Esophagus muscularis mucosa (tissue), 4 donors: ENCODE results near the gene CD2AP. TPM values are rescaled to one million over a fixed set of nuclear protein-coding genes. Genes with fewer than 3 reads are reported as not detected.

ENCODE experiments used
- DNase-seq: peaks from one replicate; pipeline ENCODE4 v3.0.0-alpha.2; 2017; ENCODE audit errors: extremely low spot score
- H3K27ac ChIP-seq, 4 donors: fragments of 200-600 bp; sonication (generic); replicated peaks in 1 of 4; 1 replicate in 3 of 4; 2 replicates in 1 of 4; pipeline ENCODE4 v1.5.1; 2016 to 2019; ENCODE audit warnings: mild to moderate bottlenecking in 1 of 4
- H3K27me3 ChIP-seq, 4 donors: fragments of 200-600 bp; sonication (generic); one replicate each; pipeline versions ENCODE4 v1.5.1 to v1.6.0; 2016 to 2019
- H3K36me3 ChIP-seq, 4 donors: fragments of 200-600 bp; sonication (generic); one replicate each; pipeline ENCODE4 v1.5.1; 2016 to 2019
- H3K4me1 ChIP-seq, 4 donors: fragments of 200-600 bp; sonication (generic); one replicate each; pipeline ENCODE4 v1.5.1; 2016 to 2019
- H3K4me3 ChIP-seq, 4 donors: fragments of 200-600 bp; sonication (generic); 1 replicate in 2 of 4; 2 replicates in 2 of 4; pipeline ENCODE4 v1.5.1; 2016 to 2019; ENCODE audit warnings: mild to moderate bottlenecking in 4 of 4, moderate library complexity in 1 of 4
- H3K9me3 ChIP-seq, 4 donors: fragments of 200-600 bp; sonication (generic); 1 replicate in 3 of 4; 2 replicates in 1 of 4; pipeline ENCODE4 v1.5.1; 2016 to 2019
- EP300 ChIP-seq: sonication (generic); formaldehyde crosslinking; IDR thresholded peaks from one replicate; pipeline ENCODE4 v1.6.1; 2017; ENCODE audit warnings: antibody characterized with exemption
- POLR2A ChIP-seq: fragments of 450-650 bp; IDR thresholded peaks from one replicate; pipeline ENCODE4 v1.6.1; 2017; ENCODE audit warnings: antibody characterized with exemption, moderate library complexity, mild to moderate bottlenecking, low read depth
- POLR2AphosphoS5 ChIP-seq, 2 donors: sonication (generic); formaldehyde crosslinking; IDR thresholded peaks; one replicate each; pipeline ENCODE4 v1.6.1; 2017; ENCODE audit warnings: antibody characterized with exemption in 2 of 2
- WGBS: methylation state at CpG from one replicate; pipeline ENCODE4 v1.1.5; 2018; 5-methylcytosine and 5-hydroxymethylcytosine counted together
- intact Hi-C: fragments of 100-400 bp; cut with DNase I; formaldehyde crosslinking; loops from one replicate; pipeline ENCODE4 v1.15.1; 2023
- total RNA-seq, 4 donors: library from RNA; depleted of rRNA; stranded (reverse); fragments of >200 nt; gene quantifications; one replicate each; pipeline versions ENCODE4 v1.1.0 to v1.2.1, GENCODE V29; 2016
- TF ChIP-seq, protein P1 (sequence below), 3 experiments: fragments of 200-600 bp in 2 of 3; fragments of 450-650 bp in 1 of 3; sonication (generic) in 2 of 3; IDR thresholded peaks; one replicate each; pipeline ENCODE4 v1.5.1; 2017 to 2019; ENCODE audit warnings: antibody characterized with exemption in 3 of 3, mild to moderate bottlenecking in 2 of 3, moderate library complexity in 1 of 3

CD2AP gene
- total RNA-seq, 4 donors from 2014 or later, result 17.2 to 20.7 (median 20.0) TPM

- no peaks in the 10 kb centered on the region for H3K27me3 ChIP-seq
- TF ChIP-seq, protein P1, sequence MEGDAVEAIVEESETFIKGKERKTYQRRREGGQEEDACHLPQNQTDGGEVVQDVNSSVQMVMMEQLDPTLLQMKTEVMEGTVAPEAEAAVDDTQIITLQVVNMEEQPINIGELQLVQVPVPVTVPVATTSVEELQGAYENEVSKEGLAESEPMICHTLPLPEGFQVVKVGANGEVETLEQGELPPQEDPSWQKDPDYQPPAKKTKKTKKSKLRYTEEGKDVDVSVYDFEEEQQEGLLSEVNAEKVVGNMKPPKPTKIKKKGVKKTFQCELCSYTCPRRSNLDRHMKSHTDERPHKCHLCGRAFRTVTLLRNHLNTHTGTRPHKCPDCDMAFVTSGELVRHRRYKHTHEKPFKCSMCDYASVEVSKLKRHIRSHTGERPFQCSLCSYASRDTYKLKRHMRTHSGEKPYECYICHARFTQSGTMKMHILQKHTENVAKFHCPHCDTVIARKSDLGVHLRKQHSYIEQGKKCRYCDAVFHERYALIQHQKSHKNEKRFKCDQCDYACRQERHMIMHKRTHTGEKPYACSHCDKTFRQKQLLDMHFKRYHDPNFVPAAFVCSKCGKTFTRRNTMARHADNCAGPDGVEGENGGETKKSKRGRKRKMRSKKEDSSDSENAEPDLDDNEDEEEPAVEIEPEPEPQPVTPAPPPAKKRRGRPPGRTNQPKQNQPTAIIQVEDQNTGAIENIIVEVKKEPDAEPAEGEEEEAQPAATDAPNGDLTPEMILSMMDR (IDR thresholded peaks at IDR 0.05), result no peak
- TF ChIP-seq POLR2A (no peak), POLR2AphosphoS5 (IDR thresholded peaks at IDR 0.05) (no peak), EP300 (no peak)
- no peaks in the 10 kb centered on the region for H3K9me3 ChIP-seq
- WGBS, result 95% methylated on average over 1 of the region's 1 CpG
- no peak overlapping the region for H3K27ac ChIP-seq
- DNase-seq, result no peak
- H3K36me3 ChIP-seq, result no peaks in the 10 kb centered on the region
- intact Hi-C loops, result no loop called here
- H3K4me3 ChIP-seq, result no peak overlapping the region
- H3K4me1 ChIP-seq, result no peaks in the 10 kb centered on the region
Measured at GRCh38 chr6:47464052-47464451, 13.5 kb upstream of the CD2AP start.

DNA sequence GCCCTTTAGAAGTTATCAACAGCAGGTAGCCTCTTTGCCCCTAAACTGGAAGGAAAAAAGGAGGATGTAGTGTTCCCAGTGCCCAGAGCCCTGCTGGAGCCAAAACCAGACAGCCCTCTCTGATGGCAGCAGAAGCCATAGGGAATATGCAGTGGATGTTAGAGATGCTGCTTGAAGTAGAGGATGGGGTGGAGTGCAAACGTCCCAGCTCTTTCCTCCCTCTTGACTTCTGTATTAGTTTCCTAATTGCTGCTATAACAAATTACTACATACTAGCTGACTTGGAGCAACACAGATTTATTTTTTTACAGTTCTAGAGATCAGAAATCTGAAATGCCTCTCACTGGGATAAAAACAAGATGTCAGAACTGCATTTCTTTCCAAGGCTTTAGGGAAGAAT lies 12.5 kb upstream of the CD2AP start:
- intact Hi-C loops, result no loop called here
- whole genome bisulfite sequencing, result 53% methylated on average over 1 of the region's 1 CpG
- no peak for TF ChIP-seq EP300
- TF ChIP-seq, protein P1 (IDR thresholded peaks at IDR 0.05), result no peak
- no peak for TF ChIP-seq POLR2A
- TF ChIP-seq POLR2AphosphoS5 (IDR thresholded peaks at IDR 0.05), result no peak

GRCh38 chr6:47471911-47472310 lies 5.7 kb upstream of the CD2AP start:
- intact Hi-C loops, result no loop called here
- TF ChIP-seq, protein P1 (IDR thresholded peaks at IDR 0.05), result no peak
- TF ChIP-seq EP300 (no peak), POLR2A (no peak), POLR2AphosphoS5 (IDR thresholded peaks at IDR 0.05) (no peak)
- Histone ChIP-seq H3K4me1 (peaks cover 0 to 5% (median 2%) of the 10 kb centered on the region in 4 donors), H3K27ac (no peak overlapping the region), H3K36me3 (no peaks in the 10 kb centered on the region), H3K27me3 (no peaks in the 10 kb centered on the region), H3K4me3 (no peak overlapping the region), H3K9me3 (no peaks in the 10 kb centered on the region)
- no peak for DNase-seq
- WGBS, result 70% methylated on average over 1 of the region's 1 CpG

More for the DNA sequence above, 12.5 kb upstream of the CD2AP start:
- no peaks in the 10 kb centered on the region for H3K4me1 ChIP-seq
- H3K27ac ChIP-seq, result no peak overlapping the region
- H3K27me3 ChIP-seq, result no peaks in the 10 kb centered on the region
- no peak overlapping the region for H3K4me3 ChIP-seq
- H3K36me3 ChIP-seq, result no peaks in the 10 kb centered on the region
- H3K9me3 ChIP-seq, result no peaks in the 10 kb centered on the region
- no peak for DNase-seq

DNA sequence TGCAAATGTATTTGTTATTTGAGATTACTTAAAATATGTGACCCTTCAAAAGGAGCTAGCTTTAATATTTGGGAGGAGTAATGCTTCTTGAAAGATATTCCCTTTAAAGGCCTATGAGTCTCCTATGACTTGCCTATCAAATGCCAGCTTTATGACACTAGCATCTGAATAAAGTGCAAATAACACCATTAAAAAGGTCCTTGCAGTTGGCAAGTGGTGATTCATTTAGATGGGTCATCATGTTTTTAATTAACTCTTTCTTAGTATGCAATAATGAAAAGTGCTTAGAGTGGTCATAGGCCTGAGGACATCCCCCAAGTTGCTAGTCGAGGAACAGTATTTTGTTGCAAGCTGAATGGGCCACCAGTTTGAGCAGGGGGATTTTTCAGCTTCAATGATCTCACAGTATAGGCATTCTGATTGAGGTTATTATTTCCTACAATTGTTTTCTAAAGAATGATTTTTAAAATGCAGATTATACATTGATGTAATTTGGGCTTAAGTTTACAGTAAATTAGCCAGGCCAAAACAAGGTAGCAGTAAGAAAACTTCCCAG lies 3.7 kb upstream of the CD2AP start:
- H3K9me3 ChIP-seq, result no peaks in the 10 kb centered on the region
- TF ChIP-seq POLR2AphosphoS5 (IDR thresholded peaks at IDR 0.05) (no peak), POLR2A (no peak), EP300 (no peak)
- TF ChIP-seq, protein P1 (IDR thresholded peaks at IDR 0.05), result no peak
- intact Hi-C loops, result no loop called here
- no peak overlapping the region for H3K4me3 ChIP-seq
- H3K27me3 ChIP-seq, result no peaks in the 10 kb centered on the region
- 88% methylated on average over 1 of the region's 1 CpG for WGBS
- no peak for DNase-seq
- H3K36me3 ChIP-seq, result no peaks in the 10 kb centered on the region
- peaks cover 0 to 8% (median 6%) of the 10 kb centered on the region in 4 donors for H3K4me1 ChIP-seq
- H3K27ac ChIP-seq, result no peak overlapping the region

- H3K4me3 ChIP-seq, result no peak overlapping the region
- no peak overlapping the region for H3K27ac ChIP-seq
- intact Hi-C loops, result no loop called here
- peaks cover 12 to 23% (median 19%) of the 10 kb centered on the region in 4 donors for H3K4me1 ChIP-seq
- no peak for DNase-seq
- TF ChIP-seq, protein P1 (IDR thresholded peaks at IDR 0.05), result no peak
- TF ChIP-seq POLR2AphosphoS5 (IDR thresholded peaks at IDR 0.05), result no peak
- TF ChIP-seq EP300, result no peak
- TF ChIP-seq POLR2A, result no peak
- H3K9me3 ChIP-seq, result no peaks in the 10 kb centered on the region
- H3K36me3 ChIP-seq, result no peaks in the 10 kb centered on the region
- 93% methylated on average over 5 of the region's 5 CpGs for WGBS
- H3K27me3 ChIP-seq, result no peaks in the 10 kb centered on the region
Measured at GRCh38 chr6:47475319-47475816, 2.2 kb upstream of the CD2AP start.
